MCF 10A (cell line): ENCODE data around the gene GPN1. TPM values are rescaled to one million over a fixed set of nuclear protein-coding genes. Genes with fewer than 3 reads are reported as not detected.

Source experiments
- BruUV-seq: library from RNA; stranded (reverse); fragments of 400-500 nt; replicated peaks from 2 replicates; lab custom pipeline; 2021; lab: Mats Ljungman, UMichigan
- CTCF ChIA-PET: fragments of 300-600 bp; sonication (Branson Sonifier 250); formaldehyde crosslinking; extraction: SDS; loops from one replicate; lab custom pipeline; 2021; ENCODE audit warnings: antibody characterized with exemption, inconsistent platforms; lab: Yijun Ruan, JAX
- POLR2A ChIA-PET: fragments of 300-600, 350-650 bp; sonication (Branson Sonifier 250); formaldehyde crosslinking; extraction: SDS; loops from one replicate; lab custom pipeline; 2020; ENCODE audit warnings: antibody characterized with exemption, inconsistent platforms; lab: Yijun Ruan, JAX
- DNase-seq: peaks from one replicate; pipeline ENCODE4 v3.0.0-alpha.2; 2018; ENCODE audit not compliant: unreplicated experiment
- H3K27ac Mint-ChIP-seq: one replicate; pipeline ENCODE4 v1.8.0; 2022; ENCODE audit warnings: mild to moderate bottlenecking, low read depth, mixed read lengths; ENCODE audit not compliant: unreplicated experiment
- H3K27me3 Mint-ChIP-seq: one replicate; pipeline ENCODE4 v1.8.0; 2022; ENCODE audit warnings: mixed read lengths; ENCODE audit not compliant: insufficient read depth, unreplicated experiment
- H3K36me3 Mint-ChIP-seq: one replicate; pipeline ENCODE4 v1.8.0; 2022; ENCODE audit warnings: mild to moderate bottlenecking, moderate library complexity, mixed read lengths; ENCODE audit not compliant: insufficient read depth, unreplicated experiment
- H3K4me1 Mint-ChIP-seq: one replicate; pipeline ENCODE4 v1.8.0; 2022; ENCODE audit warnings: mixed read lengths; ENCODE audit not compliant: insufficient read depth, unreplicated experiment
- H3K4me3 Mint-ChIP-seq: one replicate; pipeline ENCODE4 v1.8.0; 2022; ENCODE audit warnings: mild to moderate bottlenecking, moderate library complexity, mixed read lengths; ENCODE audit not compliant: unreplicated experiment
- H3K9me3 Mint-ChIP-seq: one replicate; pipeline ENCODE4 v1.8.0; 2022; ENCODE audit warnings: mixed read lengths; ENCODE audit not compliant: unreplicated experiment
- intact Hi-C: fragments of 100-400 bp; cut with micrococcal nuclease; formaldehyde crosslinking; loops from 2 replicates; pipeline ENCODE4 v1.14.1; 2022
- total RNA-seq: library from RNA; stranded (reverse); gene quantifications from 2 replicates; pipeline ENCODE4 v1.2.3, GENCODE V29; 2022
- TF ChIP-seq, protein P1 (sequence below): fragments of 200-600 bp; IDR thresholded peaks from one replicate; pipeline ENCODE4 v1.8.0; 2022; ENCODE audit warnings: antibody characterized with exemption, mild to moderate bottlenecking; ENCODE audit not compliant: unreplicated experiment

GPN1 gene
- total RNA-seq, 1 experiment from 2014 or later: 30.5 TPM

- ChIA-PET POLR2A (interaction anchor here (0.8 to 1.1 kb wide), 2 partner anchors 11 to 23 kb away, joined by 3 read pairs; partner anchors contain the start of genes CCDC121, GPN1, SLC4A1AP and SUPT7L), CTCF (no interaction called here)
- intact Hi-C loops: no loop called here
- peaks cover 25% of the 10 kb centered on the region for H3K4me1 Mint-ChIP-seq
- TF ChIP-seq, protein P1, sequence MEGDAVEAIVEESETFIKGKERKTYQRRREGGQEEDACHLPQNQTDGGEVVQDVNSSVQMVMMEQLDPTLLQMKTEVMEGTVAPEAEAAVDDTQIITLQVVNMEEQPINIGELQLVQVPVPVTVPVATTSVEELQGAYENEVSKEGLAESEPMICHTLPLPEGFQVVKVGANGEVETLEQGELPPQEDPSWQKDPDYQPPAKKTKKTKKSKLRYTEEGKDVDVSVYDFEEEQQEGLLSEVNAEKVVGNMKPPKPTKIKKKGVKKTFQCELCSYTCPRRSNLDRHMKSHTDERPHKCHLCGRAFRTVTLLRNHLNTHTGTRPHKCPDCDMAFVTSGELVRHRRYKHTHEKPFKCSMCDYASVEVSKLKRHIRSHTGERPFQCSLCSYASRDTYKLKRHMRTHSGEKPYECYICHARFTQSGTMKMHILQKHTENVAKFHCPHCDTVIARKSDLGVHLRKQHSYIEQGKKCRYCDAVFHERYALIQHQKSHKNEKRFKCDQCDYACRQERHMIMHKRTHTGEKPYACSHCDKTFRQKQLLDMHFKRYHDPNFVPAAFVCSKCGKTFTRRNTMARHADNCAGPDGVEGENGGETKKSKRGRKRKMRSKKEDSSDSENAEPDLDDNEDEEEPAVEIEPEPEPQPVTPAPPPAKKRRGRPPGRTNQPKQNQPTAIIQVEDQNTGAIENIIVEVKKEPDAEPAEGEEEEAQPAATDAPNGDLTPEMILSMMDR: no peak
- H3K4me3 Mint-ChIP-seq: no peak overlapping the region
- peaks cover 84% of the 10 kb centered on the region for H3K36me3 Mint-ChIP-seq
- BruUV-seq: no TSS peak
- H3K9me3 Mint-ChIP-seq: no peaks in the 10 kb centered on the region
- no peaks in the 10 kb centered on the region for H3K27me3 Mint-ChIP-seq
- no peak for DNase-seq
- H3K27ac Mint-ChIP-seq: no peak overlapping the region
These were observed 23.9 kb downstream of the GPN1 start for GRCh38 chr2:27652790-27653189.

DNA sequence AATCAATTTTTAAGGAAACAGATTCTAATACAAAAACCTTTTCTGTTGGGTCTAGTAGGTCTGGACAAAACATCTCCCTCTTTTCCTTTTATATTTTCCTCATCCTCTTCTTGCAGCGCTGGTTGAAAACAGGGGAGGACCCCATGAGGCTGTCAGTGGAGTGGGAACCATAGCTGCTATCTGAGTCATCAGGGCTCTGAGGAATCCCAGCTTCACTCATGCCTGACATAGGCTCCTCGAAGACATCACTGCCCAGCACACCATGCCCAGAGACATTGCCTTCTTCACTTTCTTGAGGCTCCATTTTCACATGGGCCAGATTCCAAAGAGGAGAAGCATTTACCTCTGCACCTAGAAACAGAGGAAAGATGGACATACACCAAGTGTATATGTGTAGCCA lies 24.5 kb downstream of the GPN1 start:
- Mint-ChIP-seq H3K27ac (no peak overlapping the region), H3K4me3 (no peak overlapping the region), H3K36me3 (peaks cover 81% of the 10 kb centered on the region), H3K4me1 (peaks cover 25% of the 10 kb centered on the region), H3K9me3 (no peaks in the 10 kb centered on the region), H3K27me3 (no peaks in the 10 kb centered on the region)
- CTCF ChIA-PET: no interaction called here
- TF ChIP-seq, protein P1: no peak
- no peak for DNase-seq
- no TSS peak for BruUV-seq
- intact Hi-C loops: no loop called here
- POLR2A ChIA-PET: interaction anchor here (1.1 kb wide), 1 partner anchor 10 kb away, joined by 3 read pairs; the partner anchor contains the start of genes SLC4A1AP and SUPT7L

DNA sequence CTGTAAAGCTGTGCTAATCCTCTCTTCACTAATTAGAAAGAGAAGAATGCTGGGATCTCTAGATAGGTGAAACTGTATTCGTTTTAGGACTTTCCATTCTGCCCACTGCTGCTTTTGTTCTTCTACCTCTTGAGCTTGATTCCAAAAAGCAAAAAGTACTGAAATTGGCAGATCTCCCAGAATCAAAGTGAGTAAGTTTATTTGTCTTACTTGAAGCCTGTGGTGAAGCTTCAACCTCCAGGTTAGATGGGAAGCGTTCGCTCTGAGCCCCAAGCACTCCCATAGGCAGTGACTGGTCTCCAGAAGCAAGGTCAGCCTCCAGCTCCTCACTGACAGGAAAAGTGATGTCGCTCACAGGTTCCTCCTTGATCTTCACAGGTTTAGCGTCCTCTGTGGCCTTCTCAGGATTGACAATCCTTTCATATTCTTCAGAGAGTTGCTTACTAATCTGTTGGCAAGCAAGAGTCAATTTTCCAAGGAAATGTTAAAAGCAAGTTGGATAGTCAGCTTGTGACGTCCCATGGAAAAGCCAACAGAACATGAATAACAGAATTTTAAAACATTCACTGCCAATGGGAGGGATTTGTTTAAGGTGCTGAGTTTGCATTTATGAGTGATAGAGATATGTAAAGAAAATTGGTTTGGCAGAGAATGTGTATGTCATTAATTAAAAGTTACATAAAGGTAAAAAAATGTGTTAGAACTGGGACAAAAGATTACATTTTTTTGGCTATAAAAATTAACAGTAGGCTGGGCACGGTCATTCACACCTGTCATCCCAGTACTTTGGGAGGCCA lies 26.5 kb downstream of the GPN1 start:
- no TSS peak for BruUV-seq
- ChIA-PET POLR2A (interaction anchor here (0.9 to 2.0 kb wide), 3 partner anchors 8 to 26 kb away, joined by 3 to 7 read pairs (median 6); partner anchors contain the start of genes SLC4A1AP and SUPT7L), CTCF (interaction anchor here (0.6 kb wide), 1 partner anchor 228 kb away, joined by 3 read pairs; no protein-coding TSS in a partner anchor)
- H3K27ac Mint-ChIP-seq: no peak overlapping the region
- H3K4me1 Mint-ChIP-seq: peaks cover 31% of the 10 kb centered on the region
- peak; percentile 59 for DNase-seq
- intact Hi-C loops: no loop called here
- H3K27me3 Mint-ChIP-seq: no peaks in the 10 kb centered on the region
- no peak overlapping the region for H3K4me3 Mint-ChIP-seq
- TF ChIP-seq, protein P1: no peak
- H3K9me3 Mint-ChIP-seq: no peaks in the 10 kb centered on the region
- H3K36me3 Mint-ChIP-seq: peaks cover 81% of the 10 kb centered on the region

DNA sequence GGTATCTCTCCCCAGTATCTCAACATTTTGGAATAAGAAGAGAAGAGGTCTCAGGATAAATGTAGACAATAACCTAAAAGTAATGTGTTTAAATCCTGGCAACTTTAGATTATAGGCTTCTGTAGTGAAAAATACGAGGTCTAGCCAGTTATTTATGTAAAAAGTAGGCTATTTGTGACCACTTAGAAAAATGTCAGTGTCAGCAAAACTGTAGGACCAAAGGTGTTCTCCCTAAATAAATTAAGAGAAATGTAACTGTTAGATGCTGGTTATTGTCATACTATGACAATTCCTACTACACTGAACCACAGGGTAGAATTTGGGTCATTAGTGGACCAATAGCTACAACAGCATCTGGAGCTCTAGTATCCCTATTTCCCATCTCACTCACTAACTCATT lies 32.5 kb downstream of the GPN1 start:
- BruUV-seq: no TSS peak
- H3K27ac Mint-ChIP-seq: no peak overlapping the region
- TF ChIP-seq, protein P1: no peak
- ChIA-PET POLR2A (no interaction called here), CTCF (interaction anchor here (1.1 kb wide), 1 partner anchor 21 kb away, joined by 6 read pairs; no protein-coding TSS in a partner anchor)
- H3K9me3 Mint-ChIP-seq: no peaks in the 10 kb centered on the region
- intact Hi-C loops: no loop called here
- no peaks in the 10 kb centered on the region for H3K27me3 Mint-ChIP-seq
- H3K4me1 Mint-ChIP-seq: peaks cover 26% of the 10 kb centered on the region
- H3K36me3 Mint-ChIP-seq: peaks cover 67% of the 10 kb centered on the region
- no peak overlapping the region for H3K4me3 Mint-ChIP-seq
- DNase-seq: no peak
